Gastrocnemius medialis (tissue), 4 donors: Measurements from ENCODE around the gene WDR46.
"Not testable (repeated sequence)": the region's sequence is repeated elsewhere in the genome, so short reads cannot be mapped to it uniquely, and the experiment has no call there.

Experiments used
- CTCF ChIP-seq, 5 experiments: fragments of 450-650 bp in 3 of 5; fragments of 200-600 bp in 2 of 5; sonication (generic) in 2 of 5; IDR thresholded peaks in 4 of 5; conservative IDR thresholded peaks in 1 of 5; 1 replicate in 4 of 5; 2 replicates in 1 of 5; pipeline ENCODE4 v1.5.1; 2016 to 2019; ENCODE audit warnings: antibody characterized with exemption in 5 of 5, mild to moderate bottlenecking in 3 of 5, moderate library complexity in 3 of 5
- POLR2A ChIP-seq, 2 donors: fragments of 450-650 bp; IDR thresholded peaks; one replicate each; pipeline ENCODE4 v1.6.1; 2017; ENCODE audit warnings: antibody characterized with exemption in 2 of 2, mild to moderate bottlenecking in 2 of 2, moderate library complexity in 2 of 2

- TF ChIP-seq CTCF (IDR thresholded peaks at IDR 0.05 in 4 of 5, conservative IDR thresholded peaks at IDR 0.05 in 1 of 5); POLR2A (IDR thresholded peaks at IDR 0.05): not testable (repeated sequence)
Measured at GRCh38 chr6:33285214-33285613, 3.8 kb downstream of the WDR46 start.
